HUES48 (cell line): ENCODE data around the gene CHKA.
A peak's percentile ranks its signal among the peaks of the same experiment; 100 is the strongest.

Experiments used
- H3K27ac ChIP-seq: one replicate; pipeline ENCODE4 v1.7.0; 2013; ENCODE audit warnings: low read depth, low read length, inconsistent platforms
- H3K27me3 ChIP-seq: 2 replicates; pipeline ENCODE4 v1.6.1; 2013; ENCODE audit warnings: mild to moderate bottlenecking, low read length; ENCODE audit not compliant: control insufficient read depth, insufficient read depth
- H3K36me3 ChIP-seq: 2 replicates; pipeline ENCODE4 v1.6.1; 2013; ENCODE audit warnings: low read length; ENCODE audit not compliant: control insufficient read depth, insufficient read depth
- H3K4me1 ChIP-seq: 2 replicates; pipeline ENCODE4 v1.6.1; 2013; ENCODE audit warnings: mild to moderate bottlenecking, low read length; ENCODE audit not compliant: control insufficient read depth, insufficient read depth
- H3K4me3 ChIP-seq: 2 replicates; pipeline ENCODE4 v1.5.1; 2013; ENCODE audit warnings: mild to moderate bottlenecking, low read depth, low read length
- H3K9ac ChIP-seq: 2 replicates; pipeline ENCODE4 v1.6.1; 2013; ENCODE audit warnings: mild to moderate bottlenecking, low read depth, low read length, moderate library complexity
- H3K9me3 ChIP-seq: 2 replicates; pipeline ENCODE4 v1.6.1; 2013; ENCODE audit warnings: low read length; ENCODE audit not compliant: control insufficient read depth, insufficient read depth

CHKA gene

DNA sequence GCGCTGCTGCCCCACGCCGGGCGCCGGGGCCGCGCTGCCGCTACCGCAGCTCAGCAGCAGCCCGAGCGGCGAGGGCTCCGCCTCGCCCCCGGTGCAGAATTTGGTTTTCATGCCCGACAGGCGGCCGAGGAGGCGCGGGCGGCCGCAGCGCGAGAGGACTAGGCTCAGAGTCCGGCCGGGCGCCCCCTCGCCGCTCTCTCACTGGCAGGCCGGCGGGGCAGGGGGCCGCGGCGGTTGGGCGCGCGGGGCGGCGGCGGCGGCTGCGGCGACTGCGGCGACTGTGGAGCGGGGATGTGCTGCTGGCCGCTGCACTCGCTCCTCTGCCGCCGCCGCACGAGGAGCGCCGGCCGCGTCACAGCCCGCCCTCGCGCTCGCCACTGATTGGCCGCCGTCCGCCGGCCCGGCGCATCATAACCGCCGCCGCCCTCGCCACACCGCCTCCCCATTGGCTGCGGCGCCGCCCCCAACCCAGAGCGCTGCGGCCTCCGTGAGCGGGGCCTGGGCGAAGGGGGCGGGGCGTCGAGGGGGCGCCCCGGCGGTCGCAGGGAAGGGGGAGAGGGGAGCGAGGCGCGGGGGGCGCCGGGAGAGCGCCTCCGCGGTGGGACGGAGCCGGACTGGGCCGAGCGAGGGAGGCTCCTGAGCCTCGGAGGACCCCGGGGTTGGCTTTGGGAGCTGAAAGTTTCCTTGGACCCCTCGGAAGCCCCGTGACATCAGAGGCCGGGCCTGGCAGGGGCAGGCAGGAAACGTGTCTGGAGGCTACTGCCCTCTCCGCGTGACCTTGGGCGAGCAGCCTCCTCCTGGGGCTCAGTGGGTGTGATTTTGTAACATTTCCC is at the start of gene CHKA:
Gene CHKA (minus strand): TSS at position 322 of the 833 bp plus-strand sequence. CDS start 211 bp downstream, at position 111.
- peaks cover 38% of the 10 kb centered on the region for H3K4me1 ChIP-seq
- H3K9me3 ChIP-seq: no peaks in the 10 kb centered on the region

DNA sequence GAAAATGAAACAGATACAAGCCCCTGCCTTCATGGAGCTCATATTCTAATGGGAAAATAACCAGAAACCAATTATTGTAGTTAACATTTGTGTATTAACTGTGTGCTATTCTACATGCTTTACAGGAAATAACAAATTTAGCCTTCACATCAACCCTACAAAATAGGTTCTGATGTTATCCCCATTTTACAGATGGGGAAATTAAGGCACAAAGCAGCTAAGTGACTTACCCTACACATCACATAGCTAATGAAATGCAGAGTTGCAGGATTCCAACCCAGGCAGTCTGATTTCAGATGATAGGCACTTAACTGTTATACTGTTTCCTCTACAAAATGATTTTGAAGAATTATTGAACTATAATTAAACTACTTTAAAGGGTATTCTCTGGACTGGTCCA is 48.3 kb upstream of the CHKA start:
- H3K9me3 ChIP-seq: no peaks in the 10 kb centered on the region
- H3K4me3 ChIP-seq: no peak overlapping the region
- no peak overlapping the region for H3K27ac ChIP-seq
- no peak overlapping the region for H3K9ac ChIP-seq
- no peaks in the 10 kb centered on the region for H3K27me3 ChIP-seq
- H3K4me1 ChIP-seq: no peaks in the 10 kb centered on the region
- H3K36me3 ChIP-seq: peaks cover 86% of the 10 kb centered on the region

More for the DNA sequence above, at the start of gene CHKA:
- H3K36me3 ChIP-seq: peaks cover 15% of the 10 kb centered on the region
- peak within 1 kb of the TSS; percentile 71 for H3K9ac ChIP-seq
- H3K27me3 ChIP-seq: no peaks in the 10 kb centered on the region
- peak within 1 kb of the TSS; percentile 94 for H3K27ac ChIP-seq
- H3K4me3 ChIP-seq: peak within 1 kb of the TSS; percentile 97

DNA sequence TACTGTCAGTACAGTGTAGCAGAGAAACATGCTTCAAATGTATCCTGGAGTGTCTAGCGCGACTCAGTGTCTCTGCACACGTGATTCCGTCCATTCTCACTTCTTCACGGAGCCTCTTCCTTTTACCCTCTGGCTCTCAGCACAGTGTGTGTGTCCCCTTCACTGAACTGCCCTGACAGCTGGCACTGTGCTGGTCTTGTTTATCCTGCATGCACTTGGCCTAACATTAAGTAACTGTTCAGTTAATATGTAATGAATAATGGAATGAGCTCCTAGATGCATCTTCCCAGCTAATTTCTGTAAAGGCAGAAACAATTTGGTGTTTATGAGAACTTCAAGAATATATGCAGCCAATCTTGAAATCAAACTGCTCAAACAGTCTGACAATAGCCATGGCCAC is 47.5 kb upstream of the CHKA start:
- no peaks in the 10 kb centered on the region for H3K27me3 ChIP-seq
- peaks cover 83% of the 10 kb centered on the region for H3K36me3 ChIP-seq
- no peak overlapping the region for H3K4me3 ChIP-seq
- H3K9ac ChIP-seq: no peak overlapping the region
- no peaks in the 10 kb centered on the region for H3K9me3 ChIP-seq
- H3K27ac ChIP-seq: no peak overlapping the region
- H3K4me1 ChIP-seq: no peaks in the 10 kb centered on the region

DNA sequence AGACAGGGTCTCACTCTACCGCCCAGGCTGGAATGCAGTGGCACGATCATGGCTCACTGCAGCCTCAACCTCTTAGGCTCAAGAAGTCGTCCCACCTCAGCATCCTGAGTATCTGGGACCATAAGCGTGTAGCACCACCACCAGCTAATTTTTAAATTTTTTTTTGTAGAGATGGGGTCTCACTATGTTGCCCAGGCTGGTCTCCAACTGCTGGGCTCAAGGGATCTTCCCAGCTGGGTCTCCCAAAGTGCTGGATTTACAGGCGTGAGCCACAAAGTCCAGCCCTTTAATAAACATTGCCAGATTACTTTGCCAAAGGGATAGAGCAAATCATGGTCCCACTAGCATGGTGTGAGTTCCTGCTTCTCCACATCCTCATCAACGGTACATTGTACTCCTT is 46.3 kb upstream of the CHKA start:
- Histone ChIP-seq H3K36me3 (peaks cover 78% of the 10 kb centered on the region), H3K4me3 (no peak overlapping the region), H3K9ac (no peak overlapping the region), H3K9me3 (no peaks in the 10 kb centered on the region), H3K4me1 (no peaks in the 10 kb centered on the region), H3K27me3 (no peaks in the 10 kb centered on the region), H3K27ac (no peak overlapping the region)

DNA sequence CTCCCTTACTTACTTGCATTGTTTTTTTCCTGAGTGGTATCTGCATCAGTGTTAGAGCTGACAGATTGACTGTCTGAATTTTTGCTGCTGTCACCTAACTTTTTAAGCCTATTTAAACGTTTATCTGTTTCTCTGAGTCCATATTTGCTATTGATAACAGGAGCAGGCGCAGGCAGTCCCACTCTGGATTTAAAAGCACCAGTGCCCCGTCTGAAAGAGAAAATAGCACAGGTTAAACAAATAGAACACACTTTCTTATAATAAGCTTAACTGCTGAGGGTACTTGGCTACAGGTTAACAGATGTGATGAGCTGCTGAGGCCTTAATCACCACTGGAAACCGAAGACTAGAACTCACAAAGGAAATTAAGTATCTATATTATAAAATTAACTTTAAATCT is 45.8 kb upstream of the CHKA start:
- Histone ChIP-seq H3K27ac (no peak overlapping the region), H3K27me3 (no peaks in the 10 kb centered on the region), H3K4me1 (no peaks in the 10 kb centered on the region), H3K4me3 (no peak overlapping the region), H3K9ac (no peak overlapping the region), H3K9me3 (no peaks in the 10 kb centered on the region), H3K36me3 (peaks cover 73% of the 10 kb centered on the region)

DNA sequence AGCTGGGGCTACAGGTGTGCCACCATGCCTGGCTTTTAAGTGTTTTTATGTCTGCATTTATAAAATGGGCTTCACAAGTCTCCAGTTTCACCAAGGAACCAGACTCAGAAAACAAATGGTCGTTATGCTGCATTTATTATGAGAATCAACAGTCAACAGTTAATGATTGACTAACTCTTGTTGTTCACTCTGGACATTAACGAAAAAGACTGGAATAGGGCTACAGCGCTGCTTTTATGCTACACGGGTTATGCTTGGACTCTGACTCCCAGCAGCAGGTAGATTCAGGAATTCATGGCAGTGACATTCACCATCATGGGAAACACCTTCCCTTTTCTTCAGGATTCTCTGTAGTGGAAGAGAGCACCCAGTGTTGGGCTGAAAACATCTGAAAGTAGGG is 44.4 kb upstream of the CHKA start:
- Histone ChIP-seq H3K36me3 (peaks cover 60% of the 10 kb centered on the region), H3K9me3 (no peaks in the 10 kb centered on the region), H3K4me3 (no peak overlapping the region), H3K27me3 (no peaks in the 10 kb centered on the region), H3K4me1 (no peaks in the 10 kb centered on the region), H3K27ac (no peak overlapping the region), H3K9ac (no peak overlapping the region)

DNA sequence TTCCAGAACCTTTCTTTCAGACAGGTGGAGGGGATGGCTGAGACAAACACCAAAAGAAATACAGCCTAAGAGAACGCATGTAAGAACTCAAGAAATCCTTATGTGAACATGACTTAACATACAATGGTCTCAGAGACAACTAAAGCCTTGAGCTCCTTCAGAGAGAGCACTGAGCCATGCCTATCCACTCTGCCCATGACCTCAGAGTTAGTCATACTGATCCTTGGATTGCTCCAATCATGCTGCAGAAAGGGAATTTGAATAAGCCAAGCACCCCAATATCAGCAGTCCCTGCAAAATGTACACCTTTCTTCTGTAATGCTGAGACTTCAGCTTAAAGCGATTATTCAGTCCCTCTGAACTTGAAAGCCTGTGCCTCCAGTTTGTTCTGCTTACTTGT is 43.2 kb upstream of the CHKA start:
- Histone ChIP-seq H3K27me3 (no peaks in the 10 kb centered on the region), H3K4me1 (no peaks in the 10 kb centered on the region), H3K9me3 (no peaks in the 10 kb centered on the region), H3K9ac (no peak overlapping the region), H3K27ac (no peak overlapping the region), H3K4me3 (no peak overlapping the region), H3K36me3 (peaks cover 48% of the 10 kb centered on the region)

DNA sequence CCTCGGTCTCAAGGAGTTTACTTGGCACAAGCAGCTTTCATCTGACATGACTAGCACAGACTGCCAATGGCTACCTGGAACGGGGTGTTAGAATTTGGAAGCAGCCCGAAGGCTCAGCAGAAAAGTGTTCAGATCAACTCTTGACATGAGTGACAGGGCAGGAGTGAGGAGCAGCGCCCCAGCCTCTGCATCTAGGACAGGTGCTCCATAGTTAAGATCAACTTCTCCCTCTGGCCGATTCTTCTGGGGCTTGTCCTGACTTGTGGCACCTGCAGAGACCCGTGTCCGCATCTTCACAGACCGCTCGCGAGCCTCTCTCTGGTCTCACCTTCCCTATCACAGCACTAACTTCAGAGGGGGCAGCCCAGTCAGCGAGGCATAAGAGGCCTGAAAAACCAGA is 42.5 kb upstream of the CHKA start:
- Histone ChIP-seq H3K9ac (no peak overlapping the region), H3K4me1 (no peaks in the 10 kb centered on the region), H3K27me3 (no peaks in the 10 kb centered on the region), H3K27ac (no peak overlapping the region), H3K36me3 (peaks cover 40% of the 10 kb centered on the region), H3K4me3 (no peak overlapping the region), H3K9me3 (no peaks in the 10 kb centered on the region)

DNA sequence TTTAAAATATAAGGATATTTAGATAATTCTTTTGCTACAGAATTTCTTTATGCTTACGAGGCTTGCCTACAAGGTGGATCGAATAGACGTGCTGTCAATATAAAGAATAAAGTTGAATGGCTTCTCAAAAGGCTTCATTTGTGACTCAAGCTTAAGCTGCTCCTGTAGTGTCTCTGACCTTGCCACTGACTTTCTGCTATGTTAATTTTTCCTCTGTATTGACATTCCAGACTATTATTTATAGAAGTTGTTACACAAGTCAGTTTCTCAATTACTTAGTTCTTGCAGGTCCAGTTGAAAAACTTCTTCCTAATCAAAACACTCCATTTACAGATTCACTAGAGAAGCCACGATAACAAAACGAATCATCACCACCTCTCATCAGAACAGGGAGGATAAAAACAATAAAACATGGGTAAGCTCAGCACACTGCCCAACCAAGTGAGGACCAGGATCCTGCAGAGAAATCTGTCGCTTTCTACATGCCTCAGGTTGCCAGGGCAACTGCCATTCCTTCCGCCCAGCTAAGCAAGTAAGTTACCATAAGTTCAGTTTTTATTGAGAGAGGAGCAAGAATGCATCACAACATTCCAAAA is 39.0 kb upstream of the CHKA start:
- Histone ChIP-seq H3K9ac (no peak overlapping the region), H3K4me1 (no peaks in the 10 kb centered on the region), H3K27me3 (no peaks in the 10 kb centered on the region), H3K36me3 (peaks cover 24% of the 10 kb centered on the region), H3K9me3 (no peaks in the 10 kb centered on the region), H3K4me3 (no peak overlapping the region), H3K27ac (no peak overlapping the region)

DNA sequence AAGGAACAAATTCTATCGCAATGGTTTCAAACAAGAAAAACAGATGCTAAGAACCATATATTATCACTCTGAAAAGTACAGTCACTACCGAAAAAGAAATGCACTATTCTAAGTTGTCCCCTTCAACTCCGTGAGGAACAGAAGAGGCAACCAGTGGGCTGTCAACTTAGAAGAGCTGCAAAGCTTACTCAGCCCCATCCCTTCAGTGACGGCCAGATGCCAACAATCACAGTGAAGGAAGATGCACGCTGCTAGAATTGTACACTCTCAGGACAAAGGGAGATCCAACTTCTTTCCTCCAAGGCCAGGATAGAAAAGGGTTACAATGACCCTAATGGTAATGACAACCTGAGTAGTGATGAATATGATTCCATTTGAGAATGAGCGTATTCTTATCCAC is 38.5 kb upstream of the CHKA start:
- Histone ChIP-seq H3K27ac (no peak overlapping the region), H3K9ac (no peak overlapping the region), H3K9me3 (no peaks in the 10 kb centered on the region), H3K36me3 (peaks cover 24% of the 10 kb centered on the region), H3K4me3 (no peak overlapping the region), H3K27me3 (no peaks in the 10 kb centered on the region), H3K4me1 (no peaks in the 10 kb centered on the region)

DNA sequence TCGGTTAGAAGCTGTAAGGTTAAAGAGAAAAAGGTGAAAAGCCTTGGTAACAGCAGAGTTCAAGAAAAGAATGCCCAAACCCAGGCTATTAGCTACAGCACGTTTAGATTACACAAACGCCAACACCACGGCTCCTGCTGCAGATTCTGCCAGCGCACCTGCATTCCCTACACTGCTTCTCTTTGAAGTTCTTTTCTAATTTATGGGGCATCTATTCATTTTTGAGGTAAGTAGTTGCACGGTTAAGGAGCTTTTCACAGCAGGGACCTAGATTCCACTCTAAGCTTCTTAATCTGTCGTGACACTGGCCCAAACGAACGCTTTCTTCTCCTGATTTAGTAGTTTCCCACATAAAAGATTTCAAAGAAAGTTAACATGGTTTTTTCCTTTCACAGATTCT is 38.0 kb upstream of the CHKA start:
- no peaks in the 10 kb centered on the region for H3K27me3 ChIP-seq
- H3K4me1 ChIP-seq: no peaks in the 10 kb centered on the region
- no peak overlapping the region for H3K27ac ChIP-seq
- peaks cover 24% of the 10 kb centered on the region for H3K36me3 ChIP-seq
- H3K9me3 ChIP-seq: no peaks in the 10 kb centered on the region
- no peak overlapping the region for H3K9ac ChIP-seq
- no peak overlapping the region for H3K4me3 ChIP-seq
